HG03175 (cell line): ENCODE measurements around the gene PTGDR2.

Source experiments
- ATAC-seq: cut with Tn5 transposase; IDR thresholded peaks from one replicate; pipeline ENCODE4 v1.9.1; 2021; ENCODE audit warnings: mild to moderate bottlenecking, moderate library complexity; ENCODE audit not compliant: unreplicated experiment

Gene PTGDR2

DNA sequence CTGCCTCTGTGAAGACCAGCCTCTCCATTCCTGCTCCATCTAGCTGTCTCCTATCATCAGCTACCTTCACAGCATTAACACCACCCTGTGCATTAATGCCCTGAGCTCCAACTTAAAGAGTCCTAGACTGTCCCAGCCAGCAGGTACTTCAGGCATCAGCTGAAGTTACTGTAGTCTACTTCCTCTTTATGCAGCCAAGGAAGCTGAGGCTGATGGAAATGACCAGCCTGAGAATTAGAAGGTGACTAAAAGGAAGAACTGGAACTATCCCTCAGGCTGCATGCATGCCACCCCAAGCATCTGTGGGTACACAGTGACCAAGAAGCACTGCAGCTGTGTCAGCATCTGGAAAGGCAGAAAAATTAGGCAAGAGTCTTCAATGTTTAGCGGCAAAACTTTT lies 42.4 kb downstream of the PTGDR2 start:
- ATAC-seq = no peak

- no peak for ATAC-seq
Measured at GRCh38 chr11:60810569-60810968, 45.2 kb downstream of the PTGDR2 start.

GRCh38 chr11:60810151-60810550 lies 45.6 kb downstream of the PTGDR2 start:
- no peak for ATAC-seq

GRCh38 chr11:60809691-60810090 lies 46.1 kb downstream of the PTGDR2 start:
- ATAC-seq = no peak

DNA sequence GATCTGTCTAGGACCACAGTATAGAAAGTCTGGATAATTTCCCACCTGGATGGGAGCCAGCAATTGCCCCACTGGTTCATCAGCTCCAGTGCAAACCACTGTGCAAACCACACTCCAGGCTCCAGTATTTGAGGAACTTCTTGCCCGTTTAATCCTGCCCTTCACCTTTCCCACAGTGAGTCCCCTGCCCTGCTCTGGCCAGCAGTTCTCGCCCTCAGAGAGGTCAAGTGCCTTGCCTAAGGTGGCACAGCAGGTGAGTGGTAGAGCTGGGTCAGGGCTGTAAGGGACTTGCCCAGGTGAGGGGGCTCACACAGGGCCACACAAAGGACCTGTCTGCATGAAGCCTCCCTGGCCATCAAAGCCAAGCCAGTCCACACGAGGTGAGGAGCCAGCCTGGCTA lies 46.5 kb downstream of the PTGDR2 start:
- no peak for ATAC-seq

GRCh38 chr11:60803273-60803936 lies 52.3 kb downstream of the PTGDR2 start:
- ATAC-seq = no peak

DNA sequence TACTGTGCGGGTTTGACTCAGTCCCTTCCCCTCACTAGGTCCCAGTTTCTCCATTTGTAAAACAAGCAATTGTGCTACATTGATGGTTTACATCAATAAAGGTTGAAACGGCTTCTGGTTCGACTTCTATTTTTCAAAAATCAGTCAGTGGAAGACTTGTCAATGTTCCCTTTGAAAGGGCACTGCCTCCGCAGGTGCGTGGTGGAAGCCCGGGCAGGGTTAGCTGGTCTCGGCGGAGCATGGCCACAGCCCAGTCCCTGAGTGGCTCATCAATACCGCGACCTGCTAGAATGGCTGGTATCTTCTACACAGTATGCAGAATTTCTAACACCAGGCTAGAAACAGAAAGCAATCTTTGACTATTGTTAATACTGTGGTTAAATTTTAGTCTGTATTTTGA lies 54.6 kb downstream of the PTGDR2 start:
- ATAC-seq = no peak
